Measurements from ENCODE around the gene EEFSEC.

GRCh38 chr3:128452120-128452519 lies 298.8 kb downstream of the EEFSEC start:
- TF ChIP-seq, protein P1, sequence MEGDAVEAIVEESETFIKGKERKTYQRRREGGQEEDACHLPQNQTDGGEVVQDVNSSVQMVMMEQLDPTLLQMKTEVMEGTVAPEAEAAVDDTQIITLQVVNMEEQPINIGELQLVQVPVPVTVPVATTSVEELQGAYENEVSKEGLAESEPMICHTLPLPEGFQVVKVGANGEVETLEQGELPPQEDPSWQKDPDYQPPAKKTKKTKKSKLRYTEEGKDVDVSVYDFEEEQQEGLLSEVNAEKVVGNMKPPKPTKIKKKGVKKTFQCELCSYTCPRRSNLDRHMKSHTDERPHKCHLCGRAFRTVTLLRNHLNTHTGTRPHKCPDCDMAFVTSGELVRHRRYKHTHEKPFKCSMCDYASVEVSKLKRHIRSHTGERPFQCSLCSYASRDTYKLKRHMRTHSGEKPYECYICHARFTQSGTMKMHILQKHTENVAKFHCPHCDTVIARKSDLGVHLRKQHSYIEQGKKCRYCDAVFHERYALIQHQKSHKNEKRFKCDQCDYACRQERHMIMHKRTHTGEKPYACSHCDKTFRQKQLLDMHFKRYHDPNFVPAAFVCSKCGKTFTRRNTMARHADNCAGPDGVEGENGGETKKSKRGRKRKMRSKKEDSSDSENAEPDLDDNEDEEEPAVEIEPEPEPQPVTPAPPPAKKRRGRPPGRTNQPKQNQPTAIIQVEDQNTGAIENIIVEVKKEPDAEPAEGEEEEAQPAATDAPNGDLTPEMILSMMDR (IDR thresholded peaks at IDR 0.05; ENCODE audit: insufficient read depth, low read depth, low read length), result no peak
- no peak for TF ChIP-seq EZH2 (IDR thresholded peaks at IDR 0.05; ENCODE audit: insufficient read depth, low read length)
